ENCODE measurements around the gene GNL2. TPM values are rescaled to one million over a fixed set of nuclear protein-coding genes. Genes with fewer than 3 reads are reported as not detected.
"Not testable (repeated sequence)": the region's sequence is repeated elsewhere in the genome, so short reads cannot be mapped to it uniquely, and the experiment has no call there.

The GNL2 gene
- total and polyA plus RNA-seq, 2 donors = 56.6 to 73.8 TPM

GRCh38 chr1:37540036-37540785, 55.5 kb downstream of the GNL2 start:
- H3K4me3 ChIP-seq (ENCODE audit: low read length in 2 of 2) = no peak overlapping the region
- H3K27me3 ChIP-seq (ENCODE audit: control insufficient read depth in 2 of 2, insufficient read depth in 1 of 2, low read length in 1 of 2) = no peaks in the 10 kb centered on the region
- peaks cover 54 to 63% of the 10 kb centered on the region in 2 donors for H3K36me3 ChIP-seq (ENCODE audit: control insufficient read depth in 2 of 2, insufficient read depth in 2 of 2, low read length in 1 of 2)
- WGBS = 98% methylated on average over 30 of the region's 30 CpGs
- H3K9me3 ChIP-seq (ENCODE audit: control insufficient read depth in 2 of 2, insufficient read depth in 1 of 2, low read length in 1 of 2) = no peaks in the 10 kb centered on the region
- DNase-seq (ENCODE audit: low read depth in 6 of 9, low spot score in 9 of 9) = no peak
- no peaks in the 10 kb centered on the region for H3K4me1 ChIP-seq (ENCODE audit: control insufficient read depth in 2 of 2, insufficient read depth in 2 of 2, low read length in 2 of 2)
- H3K27ac ChIP-seq (ENCODE audit: low read depth in 1 of 2, low read length in 1 of 2) = no peak overlapping the region

- DNase-seq (ENCODE audit: low read depth in 6 of 9, low spot score in 9 of 9); H3K4me1 ChIP-seq (ENCODE audit: control insufficient read depth in 2 of 2, insufficient read depth in 2 of 2, low read length in 2 of 2); H3K27me3 ChIP-seq (ENCODE audit: control insufficient read depth in 2 of 2, insufficient read depth in 1 of 2, low read length in 1 of 2); H3K27ac ChIP-seq (ENCODE audit: low read depth in 1 of 2, low read length in 1 of 2); H3K4me3 ChIP-seq (ENCODE audit: low read length in 2 of 2); H3K9me3 ChIP-seq (ENCODE audit: control insufficient read depth in 2 of 2, insufficient read depth in 1 of 2, low read length in 1 of 2): not testable (repeated sequence)
- WGBS = 95% methylated on average over 10 of the region's 10 CpGs
- peaks cover 48 to 54% of the 10 kb centered on the region in 2 donors for H3K36me3 ChIP-seq (ENCODE audit: control insufficient read depth in 2 of 2, insufficient read depth in 2 of 2, low read length in 1 of 2)
Observed at GRCh38 chr1:37539154-37539553, 56.6 kb downstream of the GNL2 start.

- DNase-seq (ENCODE audit: low read depth in 6 of 9, low spot score in 9 of 9) = no peak
- no peaks in the 10 kb centered on the region for H3K9me3 ChIP-seq (ENCODE audit: control insufficient read depth in 2 of 2, insufficient read depth in 1 of 2, low read length in 1 of 2)
- H3K27ac ChIP-seq (ENCODE audit: low read depth in 1 of 2, low read length in 1 of 2) = no peak overlapping the region
- 96% methylated on average over 2 of the region's 2 CpGs for WGBS
- no peaks in the 10 kb centered on the region for H3K27me3 ChIP-seq (ENCODE audit: control insufficient read depth in 2 of 2, insufficient read depth in 1 of 2, low read length in 1 of 2)
- H3K36me3 ChIP-seq (ENCODE audit: control insufficient read depth in 2 of 2, insufficient read depth in 2 of 2, low read length in 1 of 2) = peaks cover 45 to 46% of the 10 kb centered on the region in 2 donors
- no peak overlapping the region for H3K4me3 ChIP-seq (ENCODE audit: low read length in 2 of 2)
- H3K4me1 ChIP-seq (ENCODE audit: control insufficient read depth in 2 of 2, insufficient read depth in 2 of 2, low read length in 2 of 2) = no peaks in the 10 kb centered on the region
Observed at GRCh38 chr1:37537378-37537777, 58.4 kb downstream of the GNL2 start.

GRCh38 chr1:37533317-37534093, 62.2 kb downstream of the GNL2 start:
- no peaks in the 10 kb centered on the region for H3K9me3 ChIP-seq (ENCODE audit: control insufficient read depth in 2 of 2, insufficient read depth in 1 of 2, low read length in 1 of 2)
- no peaks in the 10 kb centered on the region for H3K4me1 ChIP-seq (ENCODE audit: control insufficient read depth in 2 of 2, insufficient read depth in 2 of 2, low read length in 2 of 2)
- no peak overlapping the region for H3K4me3 ChIP-seq (ENCODE audit: low read length in 2 of 2)
- H3K27ac ChIP-seq (ENCODE audit: low read depth in 1 of 2, low read length in 1 of 2) = no peak overlapping the region
- 97% methylated on average over 4 of the region's 4 CpGs for WGBS
- H3K36me3 ChIP-seq (ENCODE audit: control insufficient read depth in 2 of 2, insufficient read depth in 2 of 2, low read length in 1 of 2) = peaks cover 18 to 22% of the 10 kb centered on the region in 2 donors
- no peaks in the 10 kb centered on the region for H3K27me3 ChIP-seq (ENCODE audit: control insufficient read depth in 2 of 2, insufficient read depth in 1 of 2, low read length in 1 of 2)
- DNase-seq (ENCODE audit: low read depth in 6 of 9, low spot score in 9 of 9) = no peak

- 98% methylated on average over 4 of the region's 4 CpGs for WGBS
- not testable (repeated sequence) for H3K4me1 ChIP-seq (ENCODE audit: control insufficient read depth in 2 of 2, insufficient read depth in 2 of 2, low read length in 2 of 2); DNase-seq (ENCODE audit: low read depth in 6 of 9, low spot score in 9 of 9); H3K27ac ChIP-seq (ENCODE audit: low read depth in 1 of 2, low read length in 1 of 2); H3K27me3 ChIP-seq (ENCODE audit: control insufficient read depth in 2 of 2, insufficient read depth in 1 of 2, low read length in 1 of 2); H3K4me3 ChIP-seq (ENCODE audit: low read length in 2 of 2); H3K9me3 ChIP-seq (ENCODE audit: control insufficient read depth in 2 of 2, insufficient read depth in 1 of 2, low read length in 1 of 2)
- H3K36me3 ChIP-seq (ENCODE audit: control insufficient read depth in 2 of 2, insufficient read depth in 2 of 2, low read length in 1 of 2) = peaks cover 11 to 16% of the 10 kb centered on the region in 2 donors
Observed at GRCh38 chr1:37532418-37533156, 63.1 kb downstream of the GNL2 start.

- H3K9me3 ChIP-seq (ENCODE audit: control insufficient read depth in 2 of 2, insufficient read depth in 1 of 2, low read length in 1 of 2); H3K4me3 ChIP-seq (ENCODE audit: low read length in 2 of 2); DNase-seq (ENCODE audit: low read depth in 6 of 9, low spot score in 9 of 9); H3K27me3 ChIP-seq (ENCODE audit: control insufficient read depth in 2 of 2, insufficient read depth in 1 of 2, low read length in 1 of 2); H3K4me1 ChIP-seq (ENCODE audit: control insufficient read depth in 2 of 2, insufficient read depth in 2 of 2, low read length in 2 of 2); H3K36me3 ChIP-seq (ENCODE audit: control insufficient read depth in 2 of 2, insufficient read depth in 2 of 2, low read length in 1 of 2); H3K27ac ChIP-seq (ENCODE audit: low read depth in 1 of 2, low read length in 1 of 2): not testable (repeated sequence)
- 100% methylated on average over 1 of the region's 1 CpG for WGBS
Observed at GRCh38 chr1:37529888-37530287, 65.8 kb downstream of the GNL2 start.

GRCh38 chr1:37519613-37520012, 76.1 kb downstream of the GNL2 start:
- Histone ChIP-seq H3K9me3 (ENCODE audit: control insufficient read depth in 2 of 2, insufficient read depth in 1 of 2, low read length in 1 of 2) (no peaks in the 10 kb centered on the region), H3K4me1 (ENCODE audit: control insufficient read depth in 2 of 2, insufficient read depth in 2 of 2, low read length in 2 of 2) (peaks cover 4 to 6% of the 10 kb centered on the region in 2 donors), H3K27me3 (ENCODE audit: control insufficient read depth in 2 of 2, insufficient read depth in 1 of 2, low read length in 1 of 2) (no peaks in the 10 kb centered on the region), H3K36me3 (ENCODE audit: control insufficient read depth in 2 of 2, insufficient read depth in 2 of 2, low read length in 1 of 2) (no peaks in the 10 kb centered on the region), H3K27ac (ENCODE audit: low read depth in 1 of 2, low read length in 1 of 2) (no peak overlapping the region), H3K4me3 (ENCODE audit: low read length in 2 of 2) (peak overlapping the region; percentile 23 to 27)
- DNase-seq (ENCODE audit: low read depth in 6 of 9, low spot score in 9 of 9) = peak in 4 of 9 donors; percentile 16 to 46 (median 26)

GRCh38 chr1:37518929-37519328, 76.8 kb downstream of the GNL2 start:
- DNase-seq (ENCODE audit: low read depth in 6 of 9, low spot score in 9 of 9) = peak in 3 of 9 donors; percentile 19 to 59 (median 32)
- Histone ChIP-seq H3K4me3 (ENCODE audit: low read length in 2 of 2) (peak overlapping the region; percentile 23 to 27), H3K27ac (ENCODE audit: low read depth in 1 of 2, low read length in 1 of 2) (peak overlapping the region in 1 of 2 donors; percentile 65)
- H3K9me3 ChIP-seq (ENCODE audit: control insufficient read depth in 2 of 2, insufficient read depth in 1 of 2, low read length in 1 of 2); H3K27me3 ChIP-seq (ENCODE audit: control insufficient read depth in 2 of 2, insufficient read depth in 1 of 2, low read length in 1 of 2); H3K4me1 ChIP-seq (ENCODE audit: control insufficient read depth in 2 of 2, insufficient read depth in 2 of 2, low read length in 2 of 2); H3K36me3 ChIP-seq (ENCODE audit: control insufficient read depth in 2 of 2, insufficient read depth in 2 of 2, low read length in 1 of 2): not testable (repeated sequence)
- 62% methylated on average over 15 of the region's 15 CpGs for WGBS

- not testable (repeated sequence) for H3K27ac ChIP-seq (ENCODE audit: low read depth in 1 of 2, low read length in 1 of 2); H3K4me3 ChIP-seq (ENCODE audit: low read length in 2 of 2); H3K9me3 ChIP-seq (ENCODE audit: control insufficient read depth in 2 of 2, insufficient read depth in 1 of 2, low read length in 1 of 2); H3K36me3 ChIP-seq (ENCODE audit: control insufficient read depth in 2 of 2, insufficient read depth in 2 of 2, low read length in 1 of 2); DNase-seq (ENCODE audit: low read depth in 6 of 9, low spot score in 9 of 9); H3K27me3 ChIP-seq (ENCODE audit: control insufficient read depth in 2 of 2, insufficient read depth in 1 of 2, low read length in 1 of 2)
- 98% methylated on average over 26 of the region's 31 CpGs for WGBS
- peaks cover 9 to 11% of the 10 kb centered on the region in 2 donors for H3K4me1 ChIP-seq (ENCODE audit: control insufficient read depth in 2 of 2, insufficient read depth in 2 of 2, low read length in 2 of 2)
Observed at GRCh38 chr1:37518241-37518640, 77.5 kb downstream of the GNL2 start.
